GM19468 (cell line): ENCODE data around the gene AHCYL2.
"Not testable (repeated sequence)": the region's sequence is repeated elsewhere in the genome, so short reads cannot be mapped to it uniquely, and the experiment has no call there.

Experiments used
- ATAC-seq: cut with Tn5 transposase; IDR thresholded peaks from one replicate; pipeline ENCODE4 v1.9.1; 2021; ENCODE audit warnings: mild to moderate bottlenecking, moderate library complexity, moderate number of reproducible peaks; ENCODE audit not compliant: unreplicated experiment; ENCODE audit errors: extremely low read depth

The AHCYL2 gene

DNA sequence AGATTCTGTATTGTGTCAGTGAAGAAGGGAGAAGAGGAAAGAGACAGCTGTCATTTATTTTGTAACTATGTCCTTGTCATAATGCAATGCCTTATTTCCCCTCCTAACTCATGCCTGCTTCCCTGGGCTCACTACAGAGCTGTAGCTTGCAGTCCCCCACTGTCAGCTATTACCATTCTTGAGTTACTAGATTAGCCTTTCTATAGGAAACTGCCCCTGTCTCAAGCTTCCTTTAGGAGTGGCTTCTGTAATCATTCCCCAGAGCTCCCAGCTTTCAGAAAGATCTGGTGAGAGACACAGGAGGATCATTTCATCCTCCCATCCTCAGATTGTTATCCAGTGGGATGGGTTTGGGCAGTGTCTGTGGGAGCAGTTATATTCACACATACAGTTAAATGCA lies 245.1 kb downstream of the AHCYL2 start:
- ATAC-seq, result no peak

DNA sequence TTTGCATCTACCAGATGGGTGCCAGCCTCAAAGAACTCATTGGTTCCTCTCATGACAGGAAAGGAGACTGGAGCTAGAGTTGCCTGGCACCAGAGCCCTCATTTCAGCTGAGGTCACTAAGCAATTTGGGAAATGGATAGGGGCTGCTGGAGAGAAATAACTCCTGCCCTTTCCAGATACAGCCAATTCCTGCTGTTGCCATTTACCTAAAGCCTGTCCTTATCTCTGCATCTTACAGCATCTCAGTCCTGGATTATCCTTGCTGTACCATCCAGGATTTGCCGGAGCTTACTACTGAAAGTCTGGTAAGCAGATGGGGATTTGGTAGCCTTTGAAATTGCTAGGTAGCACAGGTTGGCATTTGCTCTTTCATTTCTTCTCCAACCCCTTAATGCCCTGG lies 245.6 kb downstream of the AHCYL2 start:
- no peak for ATAC-seq

DNA sequence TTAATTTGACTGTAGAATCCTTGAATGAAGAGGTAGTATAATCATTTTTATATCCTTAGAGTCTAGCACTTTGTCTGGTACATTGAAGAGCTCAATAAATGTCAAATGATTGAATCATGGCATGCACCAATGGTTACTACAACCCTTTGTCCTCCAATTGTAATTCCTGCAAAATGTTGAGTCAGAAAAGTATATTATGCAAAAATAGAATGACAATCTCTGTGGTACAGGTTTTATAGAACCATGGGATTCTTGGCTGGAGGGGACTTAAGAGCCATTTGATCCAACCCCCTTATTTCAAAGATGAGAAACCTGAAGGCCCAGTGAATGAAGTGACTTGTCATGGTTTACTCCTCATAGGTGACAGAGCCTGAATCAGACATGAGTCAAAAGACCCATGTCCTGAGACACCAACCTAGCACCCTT lies 246.6 kb downstream of the AHCYL2 start:
- no peak for ATAC-seq

DNA sequence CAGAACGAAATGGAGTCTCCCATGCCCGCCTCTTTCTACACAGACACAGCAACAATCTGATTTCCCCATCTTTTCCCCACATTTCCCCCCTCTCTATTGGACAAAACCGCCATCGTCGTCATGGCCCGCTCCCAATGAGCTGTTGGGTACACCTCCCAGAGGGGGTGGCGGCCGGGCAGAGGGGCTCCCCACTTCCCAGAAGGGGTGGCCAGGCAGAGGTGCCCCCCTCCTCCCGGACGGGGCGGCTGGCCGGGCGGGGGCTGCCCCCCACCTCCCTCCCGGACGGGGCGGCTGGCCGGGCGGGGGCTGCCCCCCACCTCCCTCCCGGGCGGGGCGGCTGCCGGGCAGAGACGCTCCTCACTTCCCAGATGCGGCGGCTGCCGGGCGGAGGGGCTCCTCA lies 251.1 kb downstream of the AHCYL2 start:
- not testable (repeated sequence) for ATAC-seq

DNA sequence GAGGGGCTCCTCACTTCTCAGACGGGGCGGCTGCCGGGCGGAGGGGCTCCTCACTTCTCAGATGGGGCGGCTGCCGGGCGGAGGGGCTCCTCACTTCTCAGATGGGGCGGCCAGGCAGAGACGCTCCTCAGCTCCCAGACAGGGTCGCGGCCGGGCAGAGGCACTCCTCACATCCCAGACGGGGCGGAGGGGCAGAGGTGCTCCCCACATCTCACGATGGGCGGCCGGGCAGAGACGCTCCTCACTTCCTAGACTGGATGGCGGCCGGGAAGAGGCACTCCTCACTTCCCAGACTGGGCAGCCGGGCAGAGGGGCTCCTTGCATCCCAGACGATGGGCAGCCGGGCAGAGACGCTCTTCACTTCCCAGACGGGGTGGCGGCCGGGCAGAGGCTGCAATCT lies 251.6 kb downstream of the AHCYL2 start:
- ATAC-seq, result not testable (repeated sequence)
